ENCODE data around the gene ATP5F1D. TPM values are rescaled to one million over a fixed set of nuclear protein-coding genes. Genes with fewer than 3 reads are reported as not detected.

The ATP5F1D gene
- total RNA-seq, 1 donor from 2014 or later = 167 TPM

- peak overlapping the region; percentile 63 for H3K27ac Mint-ChIP-seq (ENCODE audit: unreplicated experiment)
- no peaks in the 10 kb centered on the region for H3K9me3 Mint-ChIP-seq (ENCODE audit: unreplicated experiment)
- no peak for DNase-seq (ENCODE audit: extremely low spot score, unreplicated experiment)
Observed at GRCh38 chr19:1238369-1239303, 2.9 kb upstream of the ATP5F1D start.

DNA sequence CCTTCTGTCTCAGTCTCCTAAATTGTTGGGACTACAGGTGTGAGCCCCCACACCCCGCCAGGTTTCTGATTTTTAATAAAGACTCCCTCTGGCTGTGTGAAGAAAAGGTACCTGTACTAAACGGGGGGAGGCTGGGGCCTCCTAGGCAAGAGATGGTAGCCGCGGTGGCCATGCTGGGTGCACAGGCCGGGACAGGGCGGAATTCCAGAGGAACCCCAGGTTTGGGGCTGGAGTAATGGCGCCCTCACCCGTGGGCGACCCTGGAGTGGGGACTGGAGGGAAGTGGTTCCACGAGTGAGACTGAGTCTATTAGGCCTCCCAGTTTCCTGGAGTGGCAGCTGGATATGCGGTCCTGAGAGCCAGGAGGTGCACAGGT is 2.1 kb upstream of the ATP5F1D start:
- H3K27ac Mint-ChIP-seq (ENCODE audit: unreplicated experiment) = peak overlapping the region; percentile 63
- no peaks in the 10 kb centered on the region for H3K27me3 Mint-ChIP-seq (ENCODE audit: unreplicated experiment)
- H3K9me3 Mint-ChIP-seq (ENCODE audit: unreplicated experiment) = no peaks in the 10 kb centered on the region
- TF ChIP-seq, protein P1, sequence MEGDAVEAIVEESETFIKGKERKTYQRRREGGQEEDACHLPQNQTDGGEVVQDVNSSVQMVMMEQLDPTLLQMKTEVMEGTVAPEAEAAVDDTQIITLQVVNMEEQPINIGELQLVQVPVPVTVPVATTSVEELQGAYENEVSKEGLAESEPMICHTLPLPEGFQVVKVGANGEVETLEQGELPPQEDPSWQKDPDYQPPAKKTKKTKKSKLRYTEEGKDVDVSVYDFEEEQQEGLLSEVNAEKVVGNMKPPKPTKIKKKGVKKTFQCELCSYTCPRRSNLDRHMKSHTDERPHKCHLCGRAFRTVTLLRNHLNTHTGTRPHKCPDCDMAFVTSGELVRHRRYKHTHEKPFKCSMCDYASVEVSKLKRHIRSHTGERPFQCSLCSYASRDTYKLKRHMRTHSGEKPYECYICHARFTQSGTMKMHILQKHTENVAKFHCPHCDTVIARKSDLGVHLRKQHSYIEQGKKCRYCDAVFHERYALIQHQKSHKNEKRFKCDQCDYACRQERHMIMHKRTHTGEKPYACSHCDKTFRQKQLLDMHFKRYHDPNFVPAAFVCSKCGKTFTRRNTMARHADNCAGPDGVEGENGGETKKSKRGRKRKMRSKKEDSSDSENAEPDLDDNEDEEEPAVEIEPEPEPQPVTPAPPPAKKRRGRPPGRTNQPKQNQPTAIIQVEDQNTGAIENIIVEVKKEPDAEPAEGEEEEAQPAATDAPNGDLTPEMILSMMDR (IDR thresholded peaks at IDR 0.05) = no peak
- no peaks in the 10 kb centered on the region for H3K36me3 Mint-ChIP-seq (ENCODE audit: unreplicated experiment)
- peaks cover 32% of the 10 kb centered on the region for H3K4me1 Mint-ChIP-seq (ENCODE audit: unreplicated experiment)
- H3K4me3 Mint-ChIP-seq (ENCODE audit: unreplicated experiment) = peak overlapping the region; percentile 59
- no peak for DNase-seq (ENCODE audit: extremely low spot score, unreplicated experiment)

More at GRCh38 chr19:1238369-1239303, 2.9 kb upstream of the ATP5F1D start:
- Mint-ChIP-seq H3K36me3 (ENCODE audit: unreplicated experiment) (no peaks in the 10 kb centered on the region), H3K4me1 (ENCODE audit: unreplicated experiment) (peaks cover 32% of the 10 kb centered on the region), H3K4me3 (ENCODE audit: unreplicated experiment) (peak overlapping the region; percentile 72), H3K27me3 (ENCODE audit: unreplicated experiment) (no peaks in the 10 kb centered on the region)
- TF ChIP-seq, protein P1 (IDR thresholded peaks at IDR 0.05) = no peak

DNA sequence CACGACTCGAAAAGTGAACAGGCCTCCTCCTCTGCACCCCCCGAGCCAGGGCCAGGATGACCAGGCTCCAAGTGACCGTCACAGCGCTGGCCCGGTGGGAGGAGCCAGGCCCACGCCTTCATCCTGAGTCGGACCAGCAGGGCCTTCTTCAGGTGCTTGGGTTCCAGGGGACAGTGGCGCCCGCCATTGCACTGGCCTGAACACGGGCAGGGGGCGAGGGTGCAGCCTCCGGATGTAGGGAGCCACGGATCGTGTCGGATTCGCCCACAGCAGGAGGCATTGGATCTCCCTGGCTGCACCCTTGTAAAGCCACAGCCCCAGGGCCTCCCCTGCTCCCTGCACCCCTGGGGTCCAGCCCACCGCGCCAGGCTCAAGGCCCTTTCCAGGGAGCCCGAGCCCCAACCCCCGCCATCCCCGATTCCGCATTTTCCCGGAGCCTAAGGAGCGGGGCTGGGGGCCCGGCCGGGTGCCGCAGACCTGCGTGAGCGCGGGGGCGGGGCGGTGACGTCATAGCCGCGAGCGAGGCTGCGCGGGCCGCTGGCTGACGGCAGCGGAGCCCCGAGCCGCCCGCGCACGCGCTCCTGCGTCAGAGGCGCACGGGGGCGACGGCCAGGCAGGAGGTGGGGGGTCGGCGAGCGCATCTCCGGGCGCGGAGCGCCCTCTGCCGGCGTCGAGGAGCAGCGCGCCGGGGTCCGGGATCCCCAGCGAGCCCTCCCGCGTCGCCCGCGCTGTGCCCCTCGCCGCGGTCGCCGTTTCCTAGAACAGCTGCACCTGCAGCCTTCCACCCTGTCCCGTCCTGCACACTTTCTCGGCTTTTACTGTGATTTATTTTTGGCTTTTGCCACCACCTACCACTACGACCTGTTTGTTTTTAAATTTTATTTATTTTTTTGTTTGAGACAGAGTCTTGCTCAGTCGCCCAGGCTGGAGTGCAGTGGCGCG is 1.5 kb upstream of the ATP5F1D start:
- Mint-ChIP-seq H3K4me3 (ENCODE audit: unreplicated experiment) (peak overlapping the region; percentile 59), H3K27ac (ENCODE audit: unreplicated experiment) (no peak overlapping the region), H3K27me3 (ENCODE audit: unreplicated experiment) (no peaks in the 10 kb centered on the region), H3K9me3 (ENCODE audit: unreplicated experiment) (no peaks in the 10 kb centered on the region), H3K4me1 (ENCODE audit: unreplicated experiment) (peaks cover 36% of the 10 kb centered on the region), H3K36me3 (ENCODE audit: unreplicated experiment) (no peaks in the 10 kb centered on the region)
- peak; percentile 97 for DNase-seq (ENCODE audit: extremely low spot score, unreplicated experiment)
- TF ChIP-seq, protein P1 (IDR thresholded peaks at IDR 0.05) = peak; percentile 96

- Mint-ChIP-seq H3K9me3 (ENCODE audit: unreplicated experiment) (no peaks in the 10 kb centered on the region), H3K4me3 (ENCODE audit: unreplicated experiment) (peak overlapping the region; percentile 79), H3K27me3 (ENCODE audit: unreplicated experiment) (no peaks in the 10 kb centered on the region), H3K27ac (ENCODE audit: unreplicated experiment) (peak overlapping the region; percentile 95), H3K36me3 (ENCODE audit: unreplicated experiment) (no peaks in the 10 kb centered on the region), H3K4me1 (ENCODE audit: unreplicated experiment) (peaks cover 38% of the 10 kb centered on the region)
- TF ChIP-seq, protein P1 (IDR thresholded peaks at IDR 0.05) = no peak
- no peak for DNase-seq (ENCODE audit: extremely low spot score, unreplicated experiment)
Observed at GRCh38 chr19:1240925-1241324, 626 bp upstream of the ATP5F1D start.
